LoVo (cell line): ENCODE data around the gene HSD17B12.
A peak's percentile ranks its signal among the peaks of the same experiment; 100 is the strongest.
"Not testable (repeated sequence)": the region's sequence is repeated elsewhere in the genome, so short reads cannot be mapped to it uniquely, and the experiment has no call there.

Source experiments
- DNase-seq: peaks from one replicate; pipeline ENCODE4 v3.0.0-alpha.2; 2016; ENCODE audit warnings: low spot score

The HSD17B12 gene

DNA sequence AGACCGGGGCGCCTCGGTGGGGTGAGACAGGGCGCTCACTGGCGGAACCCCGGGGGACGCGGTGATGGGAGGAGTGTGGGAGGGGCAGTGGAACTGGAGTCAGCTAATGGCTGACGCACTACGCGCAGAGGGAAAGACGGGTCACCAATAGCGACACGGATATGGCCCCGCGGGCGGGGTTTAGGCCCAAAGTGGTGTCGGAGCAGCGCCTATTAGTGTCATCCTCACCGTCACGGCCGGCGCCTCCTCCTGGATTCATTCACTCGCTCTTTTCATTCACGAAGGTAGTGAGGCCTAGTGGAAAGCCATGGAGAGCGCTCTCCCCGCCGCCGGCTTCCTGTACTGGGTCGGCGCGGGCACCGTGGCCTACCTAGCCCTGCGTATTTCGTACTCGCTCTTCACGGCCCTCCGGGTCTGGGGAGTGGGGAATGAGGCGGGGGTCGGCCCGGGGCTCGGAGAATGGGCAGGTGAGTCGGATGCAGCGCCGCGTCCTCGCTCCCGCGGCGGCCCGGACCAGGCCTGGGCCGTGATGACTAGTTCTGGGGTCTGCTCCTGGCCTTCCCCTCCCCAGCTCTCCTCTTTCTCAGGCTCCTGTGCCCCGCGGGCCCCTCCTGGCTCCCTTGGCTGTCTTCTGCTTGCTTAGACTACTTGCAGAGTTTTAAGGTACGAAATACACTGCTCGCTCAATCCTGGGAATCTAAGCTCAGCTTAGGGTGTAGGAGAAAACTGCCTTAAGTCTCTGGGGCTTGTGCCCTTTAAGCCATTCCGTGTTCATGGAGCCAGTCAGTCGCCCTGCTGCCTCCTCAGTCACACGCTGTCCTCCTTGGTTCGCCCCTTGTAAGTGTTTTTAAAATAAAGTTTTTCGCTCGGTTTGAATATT lies at the start of gene HSD17B12:
HSD17B12 (plus strand) TSS at position 218 of the 880 bp plus-strand sequence; CDS start at position 308, 90 bp downstream.
- DNase-seq, result peak; percentile 98

DNA sequence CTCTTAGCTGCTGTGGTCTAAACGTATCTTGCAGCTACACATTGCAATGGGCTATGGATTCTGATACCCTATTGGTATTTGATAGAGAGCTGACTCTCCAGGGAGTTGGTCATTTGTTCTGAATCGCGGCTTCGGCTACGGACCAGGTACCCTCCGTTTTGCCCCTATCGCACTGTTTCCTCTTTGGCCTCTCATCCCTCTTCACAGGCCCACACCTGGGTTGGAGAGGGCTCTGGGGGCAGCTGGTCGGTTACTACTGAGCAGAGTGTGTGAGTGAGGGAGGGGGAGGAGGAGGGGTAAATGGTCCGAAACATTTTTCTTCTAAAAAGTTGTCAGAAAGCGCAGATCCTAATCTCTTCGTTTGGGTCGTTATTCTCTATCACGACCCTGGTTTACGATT lies 48.8 kb upstream of the HSD17B12 start:
- DNase-seq, result no peak

DNA sequence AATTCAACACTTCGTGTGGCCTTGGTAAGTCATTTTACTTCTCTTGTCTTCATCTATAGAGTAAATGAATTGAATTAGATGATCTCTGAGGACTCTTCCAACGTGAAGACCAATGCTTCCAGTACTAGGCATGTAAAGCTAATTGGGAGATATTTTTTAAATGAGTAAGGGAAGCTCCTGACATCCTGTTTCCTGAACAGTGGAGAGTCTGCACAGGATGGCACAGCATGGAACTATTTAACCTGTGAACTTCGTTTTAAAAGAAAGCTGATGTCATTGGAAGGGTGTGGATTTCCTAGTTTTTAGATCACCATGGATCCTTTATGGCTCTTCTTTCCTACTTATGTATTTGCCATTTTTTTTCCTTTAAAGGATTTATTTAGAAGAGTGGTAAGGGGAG lies 48.4 kb upstream of the HSD17B12 start:
- no peak for DNase-seq

DNA sequence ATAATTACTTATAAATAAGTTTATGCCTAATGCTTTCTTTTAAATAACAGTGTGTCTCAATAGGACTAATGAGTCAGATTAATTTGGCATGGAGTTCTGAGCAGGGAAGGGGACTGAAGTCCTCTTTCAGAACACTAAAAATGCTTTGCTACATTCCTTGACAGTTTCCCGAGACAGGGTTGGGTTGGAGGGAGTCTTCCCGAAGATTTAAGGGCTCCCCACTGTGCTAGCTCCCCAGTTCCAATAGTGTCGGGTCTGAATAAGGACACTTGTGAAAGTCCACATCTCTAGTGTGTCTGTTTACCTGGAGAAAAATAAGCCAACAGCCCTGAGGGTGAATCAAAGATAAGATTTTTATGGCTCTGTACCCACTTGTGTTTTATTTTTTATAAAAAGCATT lies 41.8 kb upstream of the HSD17B12 start:
- no peak for DNase-seq

DNA sequence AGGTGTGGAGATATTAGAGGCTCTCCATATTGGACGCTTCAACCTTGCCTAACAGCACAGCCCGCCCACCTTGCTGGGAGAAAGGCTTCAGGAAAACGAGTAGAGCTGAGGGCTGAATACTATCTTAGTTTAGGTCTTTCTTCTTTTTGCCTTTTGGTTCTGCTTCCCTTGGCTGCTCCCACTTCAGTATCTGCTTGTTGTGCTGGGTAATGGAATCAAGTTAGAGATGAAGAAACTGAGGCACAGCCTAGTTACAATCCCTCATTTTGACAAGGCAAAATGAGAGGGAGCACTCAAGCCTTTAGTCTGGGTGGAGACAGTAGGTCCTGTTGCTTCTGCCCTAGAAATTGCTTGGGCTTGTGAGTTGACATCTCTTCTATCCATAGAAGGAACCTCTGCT lies 41.3 kb upstream of the HSD17B12 start:
- DNase-seq, result no peak

DNA sequence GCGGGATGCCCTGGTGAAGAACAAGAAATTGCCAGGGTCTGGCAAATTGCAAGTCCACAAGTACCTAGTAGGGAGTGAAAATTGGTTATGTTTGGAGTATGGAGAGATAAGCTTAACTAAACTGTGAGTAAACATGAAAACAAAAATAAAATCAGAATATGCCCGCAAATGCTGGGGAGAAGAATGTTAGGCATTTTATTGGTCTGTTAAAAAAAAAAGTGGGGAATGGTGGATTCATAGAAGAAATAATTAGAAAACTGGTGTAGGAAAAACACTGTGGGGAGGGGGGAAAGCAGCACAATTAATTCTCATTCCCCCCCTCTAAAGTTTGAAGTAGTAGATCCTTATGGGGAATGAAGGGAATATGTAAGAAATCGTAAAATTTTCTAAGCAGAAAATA lies 40.6 kb upstream of the HSD17B12 start:
- no peak for DNase-seq

DNA sequence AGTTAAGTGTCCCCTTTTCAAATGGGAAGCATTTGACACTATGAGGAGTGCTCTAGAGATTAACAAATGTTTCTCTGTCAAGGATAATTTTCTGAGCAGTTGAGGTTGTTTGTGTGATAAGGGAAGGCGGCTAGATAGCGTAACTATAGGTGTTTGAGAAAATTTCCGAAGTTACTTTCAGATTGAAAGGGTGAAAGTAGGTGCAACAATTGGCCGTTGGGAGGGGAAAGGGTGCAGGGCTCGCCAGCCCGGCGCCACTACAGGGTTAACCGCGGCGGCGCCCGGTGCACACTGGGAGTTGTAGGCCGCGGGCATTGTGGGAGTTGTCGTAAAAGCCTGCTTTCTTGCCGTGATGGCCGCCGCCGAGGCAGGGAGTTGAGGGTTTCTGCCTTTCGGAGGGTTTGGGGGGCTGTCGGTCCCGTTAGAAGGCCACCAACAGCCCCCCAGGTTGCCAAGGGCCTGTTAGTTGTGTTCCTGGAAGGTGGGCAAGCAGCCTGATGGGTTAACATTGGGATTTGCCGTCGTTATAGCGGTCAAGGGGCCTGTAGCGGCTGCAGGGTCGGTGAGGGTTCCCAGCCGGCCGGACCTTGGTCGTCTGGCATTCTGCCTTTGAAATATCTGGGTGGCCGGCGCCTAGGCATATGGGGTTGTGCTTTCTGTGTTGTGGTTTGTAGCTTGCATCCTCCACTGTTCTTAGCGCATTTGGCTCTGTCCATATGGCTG lies 36.5 kb upstream of the HSD17B12 start:
- peak; percentile 84 for DNase-seq

DNA sequence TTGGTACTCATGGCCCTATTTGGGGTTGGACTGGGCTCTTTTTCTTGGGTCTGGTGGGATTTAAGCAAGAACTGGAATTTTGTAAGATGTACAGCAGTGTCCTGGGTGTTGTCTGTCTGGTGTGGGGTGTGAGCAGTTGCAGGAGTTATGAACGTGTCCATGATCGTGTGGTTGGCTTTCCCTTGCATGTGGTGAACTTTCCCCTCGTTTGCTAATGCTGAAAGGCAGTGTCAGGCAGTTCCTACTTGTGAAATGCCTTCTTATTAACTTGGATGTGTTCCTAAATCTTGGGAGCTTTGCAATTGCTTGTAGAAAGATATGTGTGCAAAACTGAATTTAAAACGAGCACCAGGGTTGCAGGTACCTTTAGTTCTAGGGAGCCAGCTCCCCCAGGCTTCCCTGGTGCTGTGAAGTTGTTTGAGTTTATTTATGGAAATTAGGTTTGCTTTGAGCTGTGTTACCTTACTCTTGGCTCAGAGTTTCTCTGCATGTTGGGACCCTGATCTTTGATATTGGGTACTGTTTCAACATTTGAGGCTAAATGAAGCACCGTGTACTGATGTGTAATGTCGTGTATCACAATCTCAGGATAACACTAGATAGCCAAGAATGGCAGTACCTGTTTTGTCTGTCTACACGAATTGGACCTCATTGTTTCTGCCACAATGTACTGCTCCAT lies 35.8 kb upstream of the HSD17B12 start:
- no peak for DNase-seq

DNA sequence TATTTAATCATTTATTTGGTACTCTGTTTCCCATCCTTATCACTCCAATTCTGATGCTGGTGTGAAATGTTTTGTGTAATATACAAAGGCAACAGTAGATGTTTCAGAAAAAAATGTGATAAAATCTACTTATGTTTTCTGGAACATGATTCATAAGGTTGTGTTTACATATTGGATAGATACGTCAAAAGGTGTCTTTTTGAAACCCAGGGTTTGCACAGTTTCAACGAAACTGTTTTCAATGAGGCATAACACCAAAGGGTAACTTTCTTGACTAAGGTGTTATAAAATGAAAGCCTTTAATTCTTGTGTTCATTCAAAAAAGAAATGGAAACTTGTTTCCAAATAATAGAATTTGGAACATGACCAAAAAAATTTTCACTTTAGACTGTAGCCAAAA lies 33.8 kb upstream of the HSD17B12 start:
- no peak for DNase-seq

DNA sequence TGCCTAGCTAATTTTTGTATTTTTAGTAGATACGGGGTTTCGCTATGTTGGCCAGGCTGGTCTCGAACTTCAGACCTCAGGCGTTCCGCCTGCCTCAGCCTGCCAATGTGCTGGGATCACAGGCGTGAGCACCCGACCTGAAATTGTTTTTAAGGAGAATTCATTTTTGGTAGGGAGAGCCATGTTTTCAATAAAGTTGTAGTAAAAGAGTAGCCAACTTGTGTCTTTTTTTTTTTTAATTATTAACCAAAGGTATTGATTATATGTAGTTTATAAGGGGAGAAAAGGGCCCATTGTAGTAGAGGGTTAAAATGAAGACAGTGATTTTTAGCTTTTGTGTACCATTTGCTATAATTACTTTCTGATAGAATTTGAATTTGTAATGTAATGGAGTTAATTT lies 31.6 kb upstream of the HSD17B12 start:
- DNase-seq, result no peak

DNA sequence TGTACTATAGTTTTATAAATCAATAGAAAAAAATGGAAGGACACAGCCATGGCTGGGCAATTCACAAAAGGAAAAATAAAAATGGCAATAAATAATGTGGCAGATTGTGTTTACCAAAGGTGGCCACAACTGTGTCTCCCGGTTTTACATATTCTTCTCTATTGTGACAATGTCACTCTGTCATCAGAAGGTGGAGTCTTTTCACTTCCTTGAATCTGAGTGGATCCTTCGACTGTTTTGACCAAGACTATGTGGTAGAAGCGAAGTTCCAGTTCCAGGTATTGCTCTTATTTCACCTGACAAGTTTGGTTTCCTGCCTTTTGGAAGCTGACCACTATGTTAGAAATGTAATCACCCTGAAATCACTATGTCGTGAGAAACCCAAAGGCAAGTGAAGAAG lies 31.0 kb upstream of the HSD17B12 start:
- DNase-seq, result no peak

DNA sequence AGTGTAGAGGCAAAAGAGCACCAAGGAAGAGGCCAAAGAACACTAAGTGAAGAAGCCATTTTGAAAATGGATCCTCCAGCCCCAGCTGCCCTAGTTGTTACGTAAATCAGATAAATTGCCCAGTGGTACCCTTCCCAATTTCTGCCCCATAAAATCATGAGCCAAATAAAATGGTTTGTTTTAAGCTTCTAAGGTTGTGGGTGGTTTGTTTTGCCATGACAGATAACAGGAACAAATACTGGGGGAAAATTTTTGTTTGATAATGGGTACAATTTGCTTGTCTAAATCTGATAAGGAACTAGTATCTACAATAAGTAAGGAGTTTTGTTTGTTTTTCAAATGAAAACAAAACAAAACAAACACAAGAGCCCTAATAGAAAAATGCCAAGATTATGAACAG lies 30.6 kb upstream of the HSD17B12 start:
- no peak for DNase-seq

DNA sequence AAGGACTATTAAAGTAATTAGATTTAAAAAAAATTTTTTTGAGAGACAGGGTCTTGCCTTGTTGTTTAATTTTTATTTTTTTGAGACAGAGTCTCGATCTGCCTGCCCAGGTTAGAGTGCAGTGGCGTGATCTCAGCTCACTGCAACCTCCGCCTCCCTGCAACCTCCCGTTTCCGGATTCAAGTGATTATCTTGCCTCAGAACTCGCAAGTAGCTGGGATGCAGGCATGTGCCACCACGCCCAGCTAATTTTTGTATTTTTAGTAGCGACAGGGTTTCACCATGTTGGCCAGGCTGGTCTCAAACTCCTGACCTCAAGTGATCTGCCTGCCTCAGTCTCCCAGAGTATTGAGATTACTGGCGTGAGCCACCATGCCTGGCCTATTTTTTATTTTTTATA lies 17.5 kb upstream of the HSD17B12 start:
- not testable (repeated sequence) for DNase-seq

DNA sequence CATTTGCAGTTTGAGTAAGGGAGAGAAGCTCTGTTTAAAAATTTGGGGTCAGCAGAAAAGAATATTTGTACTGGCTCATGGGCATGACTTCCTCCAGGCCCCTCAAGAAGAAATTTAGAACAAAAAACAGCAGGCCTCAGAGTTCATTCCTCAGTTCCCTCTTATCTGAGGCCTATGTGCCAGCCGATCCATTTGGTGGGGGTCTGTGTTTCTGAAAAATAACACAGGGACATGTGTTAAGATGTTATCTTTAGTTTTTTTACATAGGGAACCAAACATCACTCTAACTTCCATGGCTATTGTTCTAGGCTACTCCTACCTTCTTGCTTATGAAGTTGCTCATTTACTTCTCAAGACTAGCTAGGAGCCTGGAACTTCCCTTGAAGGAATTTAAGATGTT lies 16.2 kb upstream of the HSD17B12 start:
- no peak for DNase-seq

DNA sequence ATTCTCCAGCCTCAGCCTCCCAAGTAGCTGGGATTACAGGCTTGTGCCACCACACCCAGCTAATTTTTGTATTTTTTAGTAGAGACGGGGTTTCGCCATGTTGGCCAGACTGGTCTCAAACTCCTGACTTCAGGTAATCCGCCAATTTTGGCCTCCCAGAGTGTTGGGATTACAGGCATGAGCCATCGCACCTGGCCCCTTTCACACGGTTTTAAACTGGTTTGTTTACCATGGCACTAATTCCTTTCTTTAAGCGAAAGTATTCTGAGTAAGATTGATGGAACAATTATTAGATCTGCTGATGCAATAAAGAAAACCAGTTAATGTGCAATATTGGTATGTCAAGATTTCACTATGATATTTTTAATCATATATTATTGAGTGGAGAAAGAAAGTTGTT lies 9.3 kb upstream of the HSD17B12 start:
- DNase-seq, result not testable (repeated sequence)

DNA sequence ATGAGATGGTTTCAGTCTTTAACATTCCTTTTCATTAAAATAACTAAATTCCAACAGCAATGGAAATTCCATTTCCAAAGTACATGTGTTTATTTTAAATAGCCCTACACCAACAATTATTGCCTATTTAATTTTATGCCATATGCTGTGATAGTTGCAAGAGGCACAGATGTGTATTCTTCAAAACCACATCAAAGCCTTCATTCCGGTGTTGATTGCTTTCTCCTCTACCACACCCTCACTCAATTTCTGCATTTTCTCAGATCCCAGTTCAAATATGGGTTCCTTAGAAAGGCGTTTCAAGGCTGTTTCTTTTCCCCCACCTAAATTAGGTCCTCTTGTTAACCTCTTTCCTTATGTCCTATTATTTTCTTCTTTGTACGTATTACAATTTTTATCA lies 6.0 kb upstream of the HSD17B12 start:
- DNase-seq, result no peak

DNA sequence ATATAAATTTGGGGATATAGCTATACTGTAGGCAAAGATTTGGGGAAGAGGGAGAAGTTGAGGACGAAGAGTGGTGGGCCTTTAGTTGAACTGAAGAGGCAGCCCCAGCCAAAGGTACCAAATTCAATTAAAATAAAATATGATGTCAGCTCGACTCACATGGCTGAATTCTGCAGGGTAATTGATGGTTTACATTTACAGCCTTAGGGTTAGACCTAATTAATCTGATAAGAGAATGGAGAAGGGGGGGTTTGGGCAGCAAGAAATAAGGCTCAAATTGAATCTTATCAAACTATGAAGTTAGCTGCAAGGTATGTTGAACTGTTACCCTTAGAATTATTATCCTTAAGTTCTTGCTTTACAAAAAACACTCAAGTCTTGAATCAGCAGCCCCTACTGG lies 3.6 kb upstream of the HSD17B12 start:
- no peak for DNase-seq

DNA sequence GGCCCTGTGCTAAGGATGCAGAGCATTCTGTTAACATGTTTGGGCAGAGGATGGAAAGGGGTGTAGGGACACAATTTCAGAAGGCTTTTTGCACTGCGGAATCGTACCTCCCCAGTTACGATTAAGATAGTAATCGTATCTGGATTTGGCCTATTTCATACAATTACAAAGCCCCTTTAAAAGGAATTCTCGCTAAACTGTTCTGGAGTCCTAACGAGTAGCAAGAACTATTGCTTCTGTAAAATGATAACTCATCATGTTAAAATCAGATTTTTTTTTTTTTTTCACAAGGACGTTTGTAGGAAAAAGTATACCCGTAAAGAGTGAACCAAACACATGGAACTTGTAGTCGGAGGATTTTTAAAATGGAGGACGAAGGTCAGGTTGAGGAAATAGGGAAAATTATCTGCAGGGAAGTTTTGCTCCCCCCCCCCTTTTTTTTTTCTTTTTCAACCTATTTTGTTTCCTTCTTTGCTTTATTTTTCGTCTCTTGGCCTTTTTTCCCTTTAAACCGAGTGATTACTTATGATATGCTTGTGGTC lies 934 bp downstream of the HSD17B12 start:
- DNase-seq, result peak; percentile 19

DNA sequence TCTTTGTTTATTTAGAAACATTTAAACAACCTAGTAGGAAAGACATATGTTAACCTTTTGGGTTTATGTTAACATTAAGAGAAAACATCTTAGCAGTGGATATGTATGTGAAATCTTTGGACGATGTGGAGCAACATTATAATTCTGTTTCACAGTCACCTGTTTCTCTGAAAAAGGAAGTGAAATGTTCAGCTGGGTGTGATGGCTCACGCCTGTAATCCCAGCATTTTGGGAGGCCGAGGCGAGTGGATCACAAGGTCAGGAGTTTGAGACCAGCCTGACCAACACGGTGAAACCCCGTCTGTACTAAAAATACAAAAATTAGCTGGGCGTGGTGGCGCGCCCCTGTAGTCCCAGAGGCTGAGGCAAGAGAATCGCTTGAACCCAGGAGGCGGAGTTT lies 1.5 kb downstream of the HSD17B12 start:
- DNase-seq, result not testable (repeated sequence)

DNA sequence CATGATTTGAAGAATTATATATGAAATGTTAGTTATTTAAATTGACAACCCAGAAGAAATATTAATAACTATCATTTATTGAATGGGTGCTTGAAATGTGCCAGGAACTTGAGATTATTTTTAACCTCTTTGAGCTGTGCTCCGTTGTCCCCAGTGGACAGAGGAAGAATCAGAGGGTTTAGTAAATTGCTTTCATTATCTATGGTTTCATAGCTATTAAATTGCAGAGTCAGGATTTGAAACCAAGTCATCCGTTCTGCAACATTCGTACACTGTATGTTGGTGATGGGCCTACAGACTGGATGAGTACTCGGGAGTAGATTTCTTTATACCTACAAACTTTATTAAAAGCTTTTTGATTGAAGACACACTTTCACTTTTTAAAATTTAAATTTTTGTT lies 4.9 kb downstream of the HSD17B12 start:
- no peak for DNase-seq

DNA sequence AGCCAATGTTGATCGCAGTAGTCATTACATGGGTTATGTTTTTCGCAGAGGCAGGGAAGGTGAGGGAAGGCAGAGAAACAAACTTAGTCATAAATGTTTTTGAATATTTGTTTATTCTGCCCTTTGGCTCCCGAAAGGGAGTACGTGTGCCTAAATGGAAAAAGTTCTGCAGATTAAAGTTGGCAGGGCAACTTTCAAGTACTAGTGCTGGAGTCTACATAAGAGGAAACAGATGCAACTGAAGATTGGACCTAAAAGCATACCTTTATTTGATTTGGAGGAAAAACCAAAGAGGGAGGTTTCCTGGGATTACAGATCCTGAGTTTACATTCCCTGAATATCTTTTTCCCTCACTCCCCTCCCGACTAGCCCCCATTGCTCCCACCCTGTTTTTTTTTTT lies 5.7 kb downstream of the HSD17B12 start:
- DNase-seq, result no peak

DNA sequence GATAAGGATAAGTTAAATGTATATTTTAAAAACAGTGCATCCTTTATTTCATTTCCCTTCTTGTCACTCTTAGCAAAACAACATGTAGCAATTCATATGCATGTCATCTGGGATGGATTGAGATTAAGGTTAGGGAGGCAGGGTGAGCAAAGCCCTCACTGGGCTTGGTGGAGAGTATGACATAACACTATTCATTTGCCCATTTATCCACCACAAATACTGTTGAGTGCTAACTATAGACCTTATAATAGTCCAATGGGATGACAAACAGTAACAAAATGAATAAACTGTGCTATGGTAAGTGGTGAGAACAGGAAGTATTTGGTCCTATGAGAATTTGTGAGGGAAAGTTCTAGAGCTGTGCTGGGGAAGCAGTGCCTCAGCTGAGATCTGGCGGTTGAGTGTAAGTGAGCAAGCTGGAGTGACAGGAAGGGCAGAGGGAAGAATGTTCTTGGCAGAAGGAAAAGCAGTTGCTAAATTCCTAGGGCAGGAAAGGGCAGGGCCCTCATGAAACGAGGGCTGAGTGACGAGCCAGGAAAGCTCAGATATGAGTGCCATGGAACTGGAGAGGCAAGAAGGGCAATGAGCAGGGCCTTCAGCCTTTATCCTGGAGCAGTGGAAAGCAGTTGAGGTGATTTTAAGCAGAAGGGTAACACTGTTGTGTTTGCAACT lies 6.7 kb downstream of the HSD17B12 start:
- DNase-seq, result no peak
